ENCODE data around the gene GORASP1. TPM values are rescaled to one million over a fixed set of nuclear protein-coding genes. Genes with fewer than 3 reads are reported as not detected.

Gene GORASP1
- total and polyA plus RNA-seq, 2 of the 13 experiments (the other 11 are each of a cell fraction or from before 2014, with no cell fraction given), result 36.4 to 39.8 TPM

DNA sequence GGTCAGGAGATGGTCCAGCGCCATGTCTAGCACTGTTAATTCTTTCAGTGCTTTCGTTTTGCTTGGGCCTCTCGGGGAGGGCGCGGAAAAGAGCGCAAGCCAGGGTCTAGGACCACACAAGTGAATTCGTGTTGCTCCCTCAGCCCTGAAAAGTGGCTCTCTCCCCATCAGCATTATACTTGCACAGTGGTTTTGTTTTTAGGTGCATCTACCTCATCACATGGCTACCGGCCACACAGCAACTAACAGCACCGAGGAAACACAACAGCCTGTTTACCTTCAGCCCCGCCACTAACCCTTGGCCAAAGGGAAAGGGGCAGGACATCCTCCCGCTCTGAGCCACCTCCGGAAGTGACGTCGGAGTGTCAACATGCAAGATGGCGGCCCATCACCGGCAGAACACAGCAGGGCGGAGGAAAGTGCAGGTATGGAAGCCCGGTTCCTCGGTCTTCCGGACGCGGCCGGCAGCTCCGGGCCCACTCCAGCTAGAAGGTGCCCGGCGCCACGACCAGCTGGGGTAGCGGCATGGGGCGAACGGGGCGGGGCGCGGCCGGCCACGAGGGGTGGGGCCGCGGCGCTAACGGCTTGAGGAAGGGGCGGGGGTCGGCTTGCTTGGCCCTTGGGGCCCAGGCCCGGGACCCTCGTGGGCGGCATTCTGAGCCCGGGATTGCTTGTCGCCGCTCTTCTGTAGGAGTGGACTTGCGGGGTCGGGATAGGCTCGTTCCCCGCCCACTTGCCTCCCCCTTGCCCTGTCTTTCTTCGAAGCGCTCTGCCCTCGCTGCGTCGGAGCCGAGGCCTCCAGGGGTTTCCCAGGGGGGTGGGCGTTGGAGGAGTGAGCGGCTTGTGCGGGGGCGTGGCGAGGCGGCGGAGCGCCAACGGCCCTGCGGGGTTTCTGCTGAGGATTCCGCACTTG lies 55.5 kb downstream of the GORASP1 start, which contains the start of the genes SCN11A and WDR48 (continued):
- TF ChIP-seq CBFB (CRISPR knock-in tag; IDR thresholded peaks at IDR 0.05) (0 out of 2 replicates have a peak, but pooled peaks have one; percentile 53), NFATC3 (CRISPR knock-in tag; IDR thresholded peaks at IDR 0.05) (peak; percentile 85; the same call in 1 of the 2 replicates), ZSCAN20 (CRISPR knock-in tag; IDR thresholded peaks at IDR 0.05; ENCODE audit: borderline replicate concordance) (no peak), MXI1 (IDR thresholded peaks at IDR 0.05; ENCODE audit: borderline replicate concordance, low read depth, low read length) (peak; percentile 77; the same call in 1 of the 3 replicates), SIN3B (IDR thresholded peaks at IDR 0.05; ENCODE audit: low read length) (peak; percentile 90), LCORL (IDR thresholded peaks at IDR 0.05) (no peak), LCORL (CRISPR knock-in tag; IDR thresholded peaks at IDR 0.05) (no peak), HMGXB3 (CRISPR knock-in tag; IDR thresholded peaks at IDR 0.05; ENCODE audit: borderline replicate concordance) (peak; percentile 47; the same call in 1 of the 2 replicates), ZNF550 (CRISPR knock-in tag; IDR thresholded peaks at IDR 0.05; ENCODE audit: borderline replicate concordance) (0 out of 2 replicates have a peak, but pooled peaks have one; percentile 11), ZNF747 (CRISPR knock-in tag; IDR thresholded peaks at IDR 0.05; ENCODE audit: borderline replicate concordance) (peak; percentile 21)
- TF ChIP-seq, protein P1, sequence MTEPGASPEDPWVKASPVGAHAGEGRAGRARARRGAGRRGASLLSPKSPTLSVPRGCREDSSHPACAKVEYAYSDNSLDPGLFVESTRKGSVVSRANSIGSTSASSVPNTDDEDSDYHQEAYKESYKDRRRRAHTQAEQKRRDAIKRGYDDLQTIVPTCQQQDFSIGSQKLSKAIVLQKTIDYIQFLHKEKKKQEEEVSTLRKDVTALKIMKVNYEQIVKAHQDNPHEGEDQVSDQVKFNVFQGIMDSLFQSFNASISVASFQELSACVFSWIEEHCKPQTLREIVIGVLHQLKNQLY (CRISPR knock-in tag; IDR thresholded peaks at IDR 0.05), result no peak
- TF ChIP-seq, protein P2, sequence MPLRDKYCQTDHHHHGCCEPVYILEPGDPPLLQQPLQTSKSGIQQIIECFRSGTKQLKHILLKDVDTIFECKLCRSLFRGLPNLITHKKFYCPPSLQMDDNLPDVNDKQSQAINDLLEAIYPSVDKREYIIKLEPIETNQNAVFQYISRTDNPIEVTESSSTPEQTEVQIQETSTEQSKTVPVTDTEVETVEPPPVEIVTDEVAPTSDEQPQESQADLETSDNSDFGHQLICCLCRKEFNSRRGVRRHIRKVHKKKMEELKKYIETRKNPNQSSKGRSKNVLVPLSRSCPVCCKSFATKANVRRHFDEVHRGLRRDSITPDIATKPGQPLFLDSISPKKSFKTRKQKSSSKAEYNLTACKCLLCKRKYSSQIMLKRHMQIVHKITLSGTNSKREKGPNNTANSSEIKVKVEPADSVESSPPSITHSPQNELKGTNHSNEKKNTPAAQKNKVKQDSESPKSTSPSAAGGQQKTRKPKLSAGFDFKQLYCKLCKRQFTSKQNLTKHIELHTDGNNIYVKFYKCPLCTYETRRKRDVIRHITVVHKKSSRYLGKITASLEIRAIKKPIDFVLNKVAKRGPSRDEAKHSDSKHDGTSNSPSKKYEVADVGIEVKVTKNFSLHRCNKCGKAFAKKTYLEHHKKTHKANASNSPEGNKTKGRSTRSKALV (CRISPR knock-in tag; IDR thresholded peaks at IDR 0.05), result peak; percentile 70; the same call in 1 of the 2 replicates
